HG03378 (cell line): ENCODE measurements around the gene OTULINL.

Experiments used
- ATAC-seq: cut with Tn5 transposase; IDR thresholded peaks from one replicate; pipeline ENCODE4 v1.9.1; 2021; ENCODE audit warnings: mild to moderate bottlenecking, moderate library complexity; ENCODE audit not compliant: unreplicated experiment

The OTULINL gene

GRCh38 chr5:14599476-14600127 lies 18.0 kb downstream of the OTULINL start:
- ATAC-seq: no peak

GRCh38 chr5:14600846-14601245 lies 19.3 kb downstream of the OTULINL start:
- ATAC-seq: no peak

- no peak for ATAC-seq
Measured at GRCh38 chr5:14603141-14603540, 21.5 kb downstream of the OTULINL start.

- ATAC-seq: no peak
Measured at GRCh38 chr5:14607104-14607503, 25.5 kb downstream of the OTULINL start.

- ATAC-seq: no peak
Measured at GRCh38 chr5:14608169-14608568, 26.6 kb downstream of the OTULINL start.

- no peak for ATAC-seq
Measured at GRCh38 chr5:14611737-14612136, 30.1 kb downstream of the OTULINL start.

- no peak for ATAC-seq
Measured at GRCh38 chr5:14614490-14614889, 32.9 kb downstream of the OTULINL start.

- no peak for ATAC-seq
Measured at GRCh38 chr5:14615365-14615764, 33.8 kb downstream of the OTULINL start.

GRCh38 chr5:14617441-14617840 lies 35.8 kb downstream of the OTULINL start:
- ATAC-seq: no peak

GRCh38 chr5:14627270-14627669 lies 45.7 kb downstream of the OTULINL start:
- no peak for ATAC-seq

GRCh38 chr5:14628346-14628745 lies 46.8 kb downstream of the OTULINL start:
- no peak for ATAC-seq

GRCh38 chr5:14630671-14631070 lies 49.1 kb downstream of the OTULINL start:
- ATAC-seq: no peak

GRCh38 chr5:14635656-14636055 lies 54.1 kb downstream of the OTULINL start:
- no peak for ATAC-seq

GRCh38 chr5:14640765-14641164 lies 59.2 kb downstream of the OTULINL start:
- ATAC-seq: no peak

GRCh38 chr5:14644623-14645237 lies 63.1 kb downstream of the OTULINL start:
- ATAC-seq: no peak

GRCh38 chr5:14650052-14650451 lies 68.5 kb downstream of the OTULINL start:
- no peak for ATAC-seq

GRCh38 chr5:14655146-14655741 lies 73.7 kb downstream of the OTULINL start:
- no peak for ATAC-seq

GRCh38 chr5:14656898-14657297 lies 75.3 kb downstream of the OTULINL start:
- no peak for ATAC-seq

- no peak for ATAC-seq
Measured at GRCh38 chr5:14659821-14660607, 78.4 kb downstream of the OTULINL start.

GRCh38 chr5:14660833-14661232 lies 79.2 kb downstream of the OTULINL start:
- no peak for ATAC-seq
